Right lung (tissue), 5 donors: Measurements from ENCODE around the gene ESAM. TPM values are rescaled to one million over a fixed set of nuclear protein-coding genes. Genes with fewer than 3 reads are reported as not detected.

Experiments used
- DNase-seq, 2 donors: peaks; one replicate each; pipeline ENCODE4 v3.0.0-alpha.2; 2013
- polyA plus RNA-seq, 5 donors: library from polyadenylated mRNA; unstranded; fragments of 120-200 nt; gene quantifications; one replicate each; pipeline versions ENCODE4 v1.2.1 to v1.2.3, GENCODE V29; 2013; ENCODE audit warnings: inconsistent platforms in 1 of 5, low replicate concordance in 1 of 5; ENCODE audit not compliant: insufficient read length in 5 of 5, insufficient read depth in 1 of 5

The ESAM gene
- polyA plus RNA-seq, 5 donors: 98.1 to 144 (median 116) TPM

DNA sequence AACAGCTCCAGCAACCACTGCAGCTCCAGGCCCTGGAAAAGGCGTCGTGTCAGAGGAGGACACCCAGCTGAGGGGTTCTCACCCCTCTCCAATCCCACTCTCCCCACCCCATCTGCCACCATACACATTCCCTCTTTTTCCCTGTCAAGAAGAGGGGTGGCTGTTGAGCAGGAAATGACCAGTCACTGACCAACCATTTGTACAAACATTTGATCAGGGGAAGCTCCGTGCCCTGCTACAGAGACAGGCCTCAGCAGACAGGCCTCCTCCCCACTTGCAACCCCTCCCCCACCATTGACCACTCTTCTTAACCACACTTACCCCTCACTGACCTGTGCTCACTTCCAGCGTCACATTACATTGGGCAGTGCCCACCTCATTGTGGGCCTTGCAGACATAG, 7.8 kb downstream of the ESAM start:
- no peak for DNase-seq

DNA sequence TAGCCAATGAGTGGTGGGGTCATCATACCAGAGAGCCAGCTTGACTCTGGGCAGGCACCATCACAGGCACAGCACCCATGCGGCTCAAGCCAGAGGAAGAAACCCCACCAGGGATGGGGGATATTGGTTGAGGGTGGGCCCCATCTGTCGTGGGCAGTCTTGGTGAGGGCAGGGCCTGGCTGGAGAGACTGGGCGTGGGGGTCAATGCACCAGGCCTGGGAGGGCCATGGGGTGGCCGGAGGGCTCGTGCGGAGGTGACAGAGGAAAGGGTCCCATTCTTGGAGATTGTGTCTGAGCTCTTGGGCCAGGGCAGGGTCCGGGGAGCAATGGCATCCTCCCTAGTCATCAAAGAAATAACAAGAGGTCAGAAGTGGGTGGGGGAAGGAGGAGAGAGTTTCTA, 8.5 kb downstream of the ESAM start:
- DNase-seq: no peak

DNA sequence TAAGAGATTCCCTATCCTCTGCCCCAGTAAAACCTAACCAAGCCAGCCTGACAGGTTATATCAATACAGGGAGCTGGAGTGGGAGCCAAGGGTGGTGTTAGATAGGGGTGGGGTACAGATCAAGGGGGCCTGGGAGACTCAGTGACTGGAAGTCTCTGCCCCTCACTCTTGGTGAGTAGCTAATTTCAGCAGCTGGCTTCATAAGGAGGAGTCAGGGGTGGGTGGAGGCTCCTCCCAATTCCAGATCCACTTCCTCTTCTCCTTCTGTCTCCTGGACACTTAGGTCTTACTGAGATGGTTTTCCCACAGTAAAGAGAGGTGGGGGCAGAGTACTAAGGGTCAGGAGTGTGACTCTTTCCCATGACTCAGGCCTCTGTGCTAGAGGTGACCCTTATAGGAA, 8.9 kb downstream of the ESAM start:
- no peak for DNase-seq

DNA sequence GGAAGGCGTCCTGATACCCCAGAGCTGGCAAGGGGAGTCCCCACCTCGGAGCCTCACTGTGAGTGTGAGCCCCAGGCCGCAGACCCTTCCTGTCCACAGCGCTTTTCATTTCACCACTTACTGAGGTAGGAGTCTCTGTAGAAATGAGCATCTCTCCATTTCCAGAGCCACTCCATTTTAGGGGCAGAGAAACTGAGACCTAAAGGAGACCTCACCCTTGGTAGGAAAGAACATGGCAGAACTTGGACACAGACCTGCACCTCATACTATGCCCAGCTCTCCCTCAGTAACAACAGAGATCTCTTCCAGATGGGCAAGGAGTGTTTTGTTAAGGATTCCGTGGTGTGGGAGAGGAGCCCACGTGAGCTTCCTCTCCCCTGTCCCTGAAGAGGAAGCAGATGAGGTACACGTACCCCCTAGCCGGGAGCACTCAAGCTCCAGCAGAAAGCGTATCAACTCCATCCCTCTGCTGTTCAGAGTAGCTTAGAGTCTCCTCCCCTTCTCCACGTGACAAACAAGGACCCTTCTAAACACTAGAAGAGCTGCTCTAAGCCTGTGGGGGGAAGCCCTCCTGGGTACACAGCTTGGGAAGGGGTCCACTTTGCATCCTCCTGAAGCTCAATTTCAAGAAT, 9.5 kb downstream of the ESAM start:
- DNase-seq: no peak

DNA sequence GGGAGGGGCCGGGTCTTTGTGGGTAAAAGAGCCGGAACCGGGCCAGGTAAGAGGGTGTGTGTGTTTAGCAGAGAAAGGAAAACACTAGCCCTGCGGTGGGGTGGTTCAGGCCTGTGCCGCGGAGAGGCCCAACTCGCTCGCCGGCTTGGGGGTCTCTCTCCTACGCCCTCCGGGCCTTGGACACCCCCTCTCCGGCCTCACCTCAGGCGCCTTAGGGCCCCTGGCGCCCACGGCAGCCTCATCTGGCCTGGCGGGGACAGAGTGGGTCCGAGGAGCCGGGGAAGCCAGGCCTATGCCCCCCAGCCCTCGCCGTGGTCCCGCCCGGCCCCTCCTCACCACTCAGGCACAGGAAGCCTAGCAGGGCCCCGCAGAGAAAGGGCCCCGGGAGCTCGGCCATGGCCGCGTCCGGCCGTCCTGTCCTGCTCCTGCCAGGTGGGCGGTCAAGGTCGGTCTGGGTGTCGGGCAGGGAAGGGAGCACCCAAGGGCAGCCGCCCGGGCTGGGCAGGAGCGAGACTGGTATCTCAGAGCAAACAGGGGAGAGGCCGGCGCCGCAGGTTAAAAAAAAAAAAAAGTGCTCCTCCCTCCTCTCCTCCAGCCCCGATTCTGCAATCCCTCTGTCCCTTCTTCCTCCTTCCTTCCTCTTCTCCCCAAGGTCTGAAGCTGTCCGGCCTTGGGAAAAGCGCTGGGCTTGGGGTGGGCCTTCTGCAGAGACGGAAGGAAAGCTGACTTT, 10.2 kb downstream of the ESAM start, which contains the start of gene VSIG2:
TSS of gene VSIG2 (minus strand) at position 515 of the 730 bp plus-strand sequence. CDS start at position 397, 118 bp downstream.
- no peak for DNase-seq

DNA sequence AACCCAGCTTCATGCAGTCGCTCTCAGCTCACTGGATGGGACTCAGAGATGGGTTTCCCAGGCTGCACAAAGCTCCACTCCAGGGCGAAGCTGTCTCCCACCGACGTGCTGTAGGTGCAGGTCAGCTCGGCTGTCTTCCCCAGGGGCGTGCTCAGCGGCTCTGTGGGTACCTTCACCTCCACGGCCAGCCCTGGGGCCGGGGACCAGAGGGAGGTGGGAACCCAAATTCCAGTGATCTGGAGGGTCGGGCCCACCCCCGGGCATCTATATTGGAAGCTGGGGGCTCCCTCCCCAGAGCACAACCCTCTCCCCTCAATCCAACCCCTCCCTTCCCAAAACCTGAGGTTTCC, 10.7 kb downstream of the ESAM start:
- no peak for DNase-seq

DNA sequence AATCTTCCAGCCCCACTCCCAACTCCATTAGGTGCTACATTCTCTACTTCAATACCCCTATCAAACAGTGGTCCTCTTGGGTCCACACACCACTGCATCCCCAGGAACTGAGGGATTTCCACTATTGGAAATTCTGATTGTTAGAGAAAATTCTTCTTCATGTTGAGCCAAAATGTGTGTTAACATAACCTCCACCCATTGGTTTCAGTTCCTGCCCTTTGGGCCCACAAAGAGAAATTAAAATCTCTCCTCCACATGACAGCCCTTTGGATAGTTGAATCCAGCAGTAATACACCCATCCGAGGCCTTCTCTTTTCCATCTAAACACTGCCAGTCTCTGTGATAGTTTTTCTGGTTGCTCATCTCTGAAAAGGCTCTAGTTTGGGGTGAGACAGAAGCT, 12.2 kb downstream of the ESAM start:
- DNase-seq: no peak

DNA sequence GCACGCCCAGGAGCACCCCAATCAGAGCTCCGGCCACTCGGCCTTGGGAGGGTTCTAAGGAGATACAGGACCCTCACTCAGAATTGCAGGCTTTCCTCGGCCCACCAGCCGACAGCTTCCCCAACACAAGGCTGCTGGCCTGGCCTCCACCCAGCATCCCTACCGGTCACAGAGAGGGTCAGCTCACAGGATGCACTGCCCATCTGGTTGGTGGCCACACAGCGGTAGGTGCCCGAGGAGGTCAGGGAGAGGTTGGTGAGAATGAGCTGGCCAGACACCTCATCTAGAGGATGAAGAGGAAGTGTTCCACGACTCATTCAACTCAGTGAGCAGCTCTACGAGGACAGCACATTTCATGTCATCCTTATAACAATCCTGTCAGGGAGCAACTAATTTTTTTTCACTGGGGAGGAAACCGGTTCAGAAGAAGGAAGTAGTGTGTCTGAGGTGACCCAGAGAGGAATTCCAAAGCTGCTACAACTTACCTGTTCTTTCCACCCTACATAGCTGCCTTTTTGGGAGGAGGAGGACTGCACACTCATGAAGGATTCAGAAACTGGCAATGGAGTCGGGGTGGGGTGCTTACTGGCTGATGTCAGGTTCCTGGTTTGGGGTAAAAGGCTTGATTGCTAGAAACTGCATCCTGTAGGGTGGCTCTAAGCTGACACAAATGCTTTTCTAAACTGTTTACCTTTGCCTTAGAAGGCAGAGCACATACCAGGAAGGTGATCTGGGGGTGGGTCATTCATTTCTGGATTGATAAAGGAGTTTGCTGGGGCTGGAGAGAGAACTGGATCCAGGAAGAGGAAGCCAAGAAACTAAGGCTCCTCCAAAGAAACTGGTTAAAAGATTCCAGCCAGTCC, 13.4 kb downstream of the ESAM start:
- no peak for DNase-seq

DNA sequence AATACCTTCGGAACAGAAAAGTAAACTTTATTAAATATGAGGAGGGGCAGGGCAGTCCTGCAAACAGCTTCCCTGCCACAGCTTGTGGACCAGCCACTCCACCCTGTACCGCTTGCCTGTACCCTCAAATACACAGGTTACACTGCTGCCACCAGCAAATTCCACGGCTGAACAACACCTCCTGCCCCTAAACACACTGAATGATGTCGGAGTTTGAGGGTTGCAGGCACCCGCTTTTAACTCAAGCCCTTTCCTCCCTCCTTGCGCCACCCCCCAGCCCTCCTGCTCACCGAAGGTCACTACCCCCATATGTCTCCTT, 14.0 kb downstream of the ESAM start:
- no peak for DNase-seq

DNA sequence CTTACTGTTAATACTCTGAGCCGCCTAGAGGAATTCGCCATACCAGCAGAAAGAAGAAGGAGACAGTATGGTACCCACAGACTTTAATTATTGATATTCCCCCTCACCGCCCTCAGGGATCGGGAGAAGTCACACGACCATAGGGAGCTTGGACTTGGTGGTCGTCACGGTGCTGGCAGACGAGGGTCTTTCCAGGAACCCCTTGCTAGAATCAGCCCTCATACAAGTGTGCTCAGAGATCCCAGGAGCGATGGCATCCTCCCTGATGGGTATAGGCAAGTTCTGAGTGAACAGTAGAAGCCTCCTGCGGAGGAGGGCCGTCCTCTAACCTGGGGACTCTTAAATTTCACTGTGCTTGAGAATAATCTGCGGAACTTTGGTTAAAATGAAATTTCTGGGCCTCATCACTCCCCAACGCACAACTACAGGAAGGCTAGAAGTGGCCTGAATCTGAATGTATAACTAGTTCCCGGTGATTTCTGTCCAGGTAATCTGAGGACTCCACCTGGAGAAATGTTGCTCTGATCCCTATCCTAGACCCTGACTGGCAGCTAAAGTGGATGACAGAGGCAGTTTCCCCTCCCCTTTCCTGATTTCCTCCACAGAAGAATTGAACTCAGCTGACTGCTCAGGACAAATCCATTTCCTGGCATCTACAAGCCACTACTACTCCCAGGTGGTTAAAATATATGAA, 14.5 kb downstream of the ESAM start:
- no peak for DNase-seq

DNA sequence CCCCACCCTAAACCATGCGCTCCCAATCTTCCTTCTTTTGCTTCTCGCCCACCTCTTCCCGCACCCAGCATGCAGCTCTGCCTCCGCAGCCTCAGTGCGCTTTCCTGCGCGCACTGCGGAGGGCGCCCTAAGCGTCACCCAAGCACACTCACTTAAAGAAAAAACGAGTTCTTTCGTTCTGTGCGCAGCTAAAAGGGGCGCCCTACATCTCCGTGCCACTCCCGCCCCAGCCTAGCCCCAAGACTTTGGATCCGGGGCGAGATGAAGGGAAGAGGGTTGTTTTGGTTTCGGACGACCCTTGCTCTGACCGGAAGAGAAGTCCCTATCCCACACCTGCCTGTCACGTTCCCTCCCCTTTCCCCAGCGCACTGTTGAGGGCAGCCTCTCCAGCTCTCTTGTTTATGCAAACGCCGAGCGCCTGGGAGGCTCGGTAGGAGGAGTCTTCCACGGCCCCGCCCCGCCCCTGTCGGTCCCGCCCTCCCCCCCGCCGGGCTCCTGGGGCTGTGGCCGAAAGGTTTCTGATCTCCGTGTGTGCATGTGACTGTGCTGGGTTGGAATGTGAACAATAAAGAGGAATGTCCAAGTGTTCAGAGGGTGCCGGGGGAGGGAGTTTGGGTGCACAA, 15.4 kb downstream of the ESAM start:
- no peak for DNase-seq

DNA sequence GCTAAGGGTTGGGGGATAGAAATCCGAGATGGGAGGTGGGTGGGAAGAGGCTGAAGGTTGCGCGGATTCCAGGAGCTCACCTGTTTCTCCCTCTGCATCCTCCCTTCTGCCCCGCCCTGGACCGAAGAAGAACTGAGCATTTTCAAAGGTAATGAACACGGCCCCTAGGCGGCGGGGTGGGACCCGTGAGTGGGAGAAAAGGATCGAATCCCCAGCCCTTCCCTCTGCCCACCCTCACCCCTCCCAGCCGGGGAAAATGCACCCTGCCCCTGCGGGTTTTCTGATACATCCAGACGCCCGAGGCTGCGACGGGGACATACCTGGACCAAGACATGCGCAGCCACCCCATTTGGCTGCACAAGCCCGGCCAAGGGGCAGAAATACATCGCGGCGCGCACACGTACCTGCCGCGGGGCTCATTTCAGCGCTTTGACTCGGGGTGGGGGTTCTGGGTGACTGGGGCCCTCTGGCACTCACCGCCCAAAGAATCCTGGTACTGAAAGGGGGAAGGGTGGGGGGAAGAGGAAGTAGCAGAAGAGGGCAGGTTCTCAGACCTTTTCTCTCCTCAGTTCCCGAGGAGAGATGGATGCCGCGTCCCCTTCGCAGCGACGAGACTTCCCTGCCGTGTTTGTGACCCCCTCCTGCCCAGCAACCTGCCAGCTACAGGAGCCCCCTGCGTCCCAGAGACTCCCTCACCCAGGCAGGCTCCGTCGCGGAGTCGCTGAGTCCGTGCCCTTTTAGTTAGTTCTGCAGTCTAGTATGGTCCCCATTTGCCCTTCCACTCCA, 16.1 kb downstream of the ESAM start:
- DNase-seq: no peak

DNA sequence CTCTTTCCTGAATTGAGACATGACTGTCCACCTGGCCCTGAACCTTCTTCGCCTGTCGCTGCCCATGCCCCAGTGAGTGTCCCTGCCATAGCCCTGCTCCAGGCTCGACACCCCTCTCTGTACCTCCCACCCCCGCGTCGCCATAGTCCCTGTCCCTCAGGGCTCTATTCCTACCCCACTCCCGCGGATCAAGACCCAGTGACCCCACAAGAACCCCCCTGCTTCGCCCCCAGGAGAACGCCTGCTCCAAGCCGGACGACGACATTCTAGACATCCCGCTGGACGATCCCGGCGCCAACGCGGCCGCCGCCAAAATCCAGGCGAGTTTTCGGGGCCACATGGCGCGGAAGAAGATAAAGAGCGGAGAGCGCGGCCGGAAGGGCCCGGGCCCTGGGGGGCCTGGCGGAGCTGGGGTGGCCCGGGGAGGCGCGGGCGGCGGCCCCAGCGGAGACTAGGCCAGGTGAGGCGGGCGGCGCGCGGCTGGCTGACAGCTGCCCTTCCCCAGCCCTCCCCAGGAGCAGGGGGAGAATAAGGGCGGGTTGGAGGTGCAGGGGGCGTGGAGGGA, 16.7 kb downstream of the ESAM start:
- no peak for DNase-seq

DNA sequence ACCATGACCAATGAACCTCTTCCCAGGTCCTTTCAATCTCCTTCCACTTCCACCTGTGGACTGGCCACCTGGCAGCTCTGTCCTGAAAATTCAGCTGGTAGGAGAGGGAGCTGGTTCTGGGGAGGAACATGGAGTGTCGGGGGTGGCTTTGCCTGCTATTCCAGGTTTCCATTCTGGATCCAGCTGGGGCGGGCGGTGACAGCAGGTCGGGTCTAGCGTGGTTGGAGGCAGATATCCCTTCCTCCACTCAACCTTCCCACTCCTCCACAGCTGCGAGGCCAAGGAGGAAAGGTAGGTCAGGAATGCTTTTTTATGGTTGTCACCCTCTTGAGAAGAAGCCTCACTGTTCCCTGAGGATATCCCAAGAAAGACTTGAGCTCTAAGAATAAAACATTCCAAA, 19.0 kb downstream of the ESAM start:
- no peak for DNase-seq

DNA sequence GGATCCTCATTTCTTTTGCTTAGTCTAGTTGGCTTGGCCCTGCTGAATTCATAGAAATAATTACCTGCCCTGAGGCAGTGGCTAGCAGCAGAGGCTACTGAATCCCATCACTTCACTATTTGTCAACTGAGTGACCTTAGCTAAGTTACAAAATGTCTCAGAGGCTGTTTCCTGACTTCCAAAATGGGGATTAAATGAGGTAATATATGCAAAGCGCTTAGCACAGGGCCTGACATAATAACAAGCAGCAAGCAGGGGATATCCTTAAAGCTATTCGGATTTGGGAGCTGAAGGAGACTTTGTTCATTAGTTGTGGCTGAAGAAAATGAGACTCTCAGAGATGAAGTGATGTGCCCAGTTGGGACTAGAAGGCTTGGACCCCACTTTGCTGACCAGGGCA, 19.5 kb downstream of the ESAM start:
- no peak for DNase-seq

DNA sequence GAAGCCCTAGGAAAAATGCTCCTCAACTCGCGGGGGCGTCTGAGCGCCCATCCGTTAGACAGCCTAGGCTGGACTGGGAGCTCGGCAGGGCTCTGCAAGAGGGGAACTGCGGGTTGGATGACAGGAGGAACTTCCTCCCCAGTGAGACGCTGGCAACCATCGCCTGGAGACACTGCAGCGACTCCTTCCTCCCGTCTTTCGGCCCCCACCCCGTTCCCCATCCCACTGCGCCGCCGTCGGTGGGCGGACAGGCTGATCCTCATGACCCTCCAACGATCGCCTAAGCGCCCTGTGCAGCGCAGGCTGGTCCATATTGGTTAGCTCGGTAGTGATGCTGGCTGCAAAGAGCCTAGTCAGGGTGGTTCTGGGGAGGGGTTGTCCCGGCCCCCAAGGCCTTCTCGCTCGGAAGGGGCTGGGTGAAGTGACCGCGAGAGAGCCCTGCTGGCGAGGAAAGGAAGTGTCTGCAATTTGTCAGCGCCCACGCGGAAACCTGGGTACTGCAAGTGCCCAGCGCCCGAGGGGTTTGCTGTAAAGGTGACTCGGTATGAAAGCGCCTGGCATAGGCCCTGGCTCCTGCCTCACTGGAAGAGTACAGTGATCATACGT, 21.7 kb downstream of the ESAM start:
- DNase-seq: no peak

DNA sequence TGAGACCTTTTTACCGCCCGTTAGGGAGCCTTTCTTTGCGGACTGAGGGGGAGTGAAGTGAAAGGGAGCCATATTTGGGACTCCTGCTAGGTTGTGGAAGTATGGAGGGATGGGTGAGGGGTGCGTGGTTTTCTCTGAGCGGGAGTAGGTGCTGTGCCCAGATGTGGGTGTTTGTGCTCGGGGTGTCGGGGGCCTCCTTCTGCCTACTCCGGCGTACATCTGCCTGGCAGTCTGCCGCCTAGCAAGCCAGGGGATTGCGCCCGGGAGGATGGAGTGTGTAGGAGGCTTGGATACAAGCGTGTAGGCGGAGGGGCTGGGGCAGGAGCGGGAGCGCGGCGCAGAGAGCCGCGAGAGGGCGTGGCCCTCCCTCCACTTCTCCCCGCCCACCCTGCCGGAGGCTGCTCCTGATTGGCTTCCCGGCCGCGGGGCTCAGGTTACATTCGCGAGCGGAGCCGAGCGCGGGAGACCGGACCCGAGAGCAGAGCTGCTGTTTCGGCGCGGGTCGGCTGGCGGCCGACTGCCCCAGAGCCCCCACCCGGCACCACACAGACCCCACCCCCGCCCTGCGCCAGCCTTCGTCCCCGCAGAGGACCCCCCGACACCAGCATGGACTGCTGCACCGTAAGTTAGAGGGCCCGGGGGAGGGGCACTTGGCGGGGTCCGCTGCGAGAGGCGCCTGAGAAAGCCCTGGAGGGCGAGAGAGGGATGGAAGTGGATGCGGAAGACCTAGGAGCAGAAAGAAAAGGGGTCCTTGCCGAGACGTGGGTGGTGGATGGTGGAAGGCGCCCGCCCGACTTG, 22.4 kb downstream of the ESAM start, which contains the start of gene NRGN:
TSS of gene NRGN (plus strand) at position 464 of the 798 bp plus-strand sequence. CDS start at position 607, 143 bp downstream.
- peak; percentile 88 to 91 for DNase-seq

DNA sequence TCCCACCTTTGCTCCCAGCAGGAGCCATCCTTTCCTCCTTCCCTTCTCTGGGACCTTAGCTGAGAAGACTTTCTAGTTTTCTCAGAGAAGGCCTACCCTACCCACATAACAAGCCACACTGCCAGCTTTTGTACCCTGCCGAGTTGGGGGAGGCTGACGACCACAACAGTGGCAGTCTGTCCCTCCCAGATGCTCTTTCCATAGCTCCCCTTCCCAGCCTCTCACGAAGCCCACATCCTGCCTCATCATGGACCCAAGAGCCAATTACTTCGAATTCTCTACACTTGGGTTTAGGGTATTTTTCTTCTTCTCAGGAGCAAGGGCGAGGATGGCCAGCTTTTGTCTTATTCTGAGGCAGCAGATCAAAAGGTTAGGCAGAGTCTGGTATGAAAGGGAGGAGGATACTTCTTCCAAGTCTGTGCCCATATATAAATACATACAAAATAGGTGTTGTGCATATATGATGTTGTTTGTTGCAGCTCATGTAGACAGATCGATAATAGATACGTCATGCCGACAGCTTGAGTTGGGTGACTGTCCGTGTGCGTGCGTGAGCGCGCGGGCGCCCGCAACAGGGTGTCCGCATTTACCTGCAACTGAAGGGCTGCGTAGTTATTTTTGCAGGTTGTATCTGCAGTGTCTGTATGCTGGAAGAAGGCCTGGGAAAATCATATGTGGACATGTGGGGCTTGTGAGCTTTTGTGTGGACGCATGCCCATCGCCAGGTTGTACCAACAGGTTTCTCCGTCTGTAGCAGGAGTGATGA, 23.2 kb downstream of the ESAM start:
- DNase-seq: no peak
